Lung (tissue), 16 donors: ENCODE results near the gene TAX1BP1. TPM values are rescaled to one million over a fixed set of nuclear protein-coding genes. Genes with fewer than 3 reads are reported as not detected.

Experiments
- ATAC-seq: fragments of 200-7000 bp; cut with Tn5 transposase; one replicate; pipeline ENCODE4 v1.9.1; 2020; ENCODE audit warnings: moderate number of reproducible peaks; ENCODE audit not compliant: insufficient read depth, low FRiP score
- DNase-seq, 3 donors: peaks; one replicate each; pipeline ENCODE4 v3.0.0-alpha.2; 2013 to 2017
- H3K27ac ChIP-seq, 2 donors: one replicate each; pipeline ENCODE4 v1.5.1; 2013; ENCODE audit warnings: mild to moderate bottlenecking in 2 of 2, moderate library complexity in 2 of 2, control low read depth in 1 of 2, inconsistent platforms in 1 of 2, low read depth in 1 of 2, low read length in 1 of 2
- H3K27me3 ChIP-seq, 3 donors: one replicate each; pipeline ENCODE4 v1.5.1; 2013; ENCODE audit warnings: low read length in 2 of 3; ENCODE audit not compliant: control insufficient read depth in 3 of 3, insufficient read depth in 3 of 3
- H3K36me3 ChIP-seq, 4 donors: one replicate each; pipeline ENCODE4 v1.5.1; 2013; ENCODE audit warnings: low read length in 4 of 4, mild to moderate bottlenecking in 1 of 4, moderate library complexity in 1 of 4; ENCODE audit not compliant: control insufficient read depth in 4 of 4, insufficient read depth in 4 of 4
- H3K4me1 ChIP-seq, 5 donors: one replicate each; pipeline ENCODE4 v1.5.1; 2013; ENCODE audit warnings: low read length in 5 of 5, mild to moderate bottlenecking in 2 of 5, moderate library complexity in 1 of 5; ENCODE audit not compliant: control insufficient read depth in 5 of 5, insufficient read depth in 5 of 5
- H3K4me3 ChIP-seq: one replicate; pipeline ENCODE4 v1.5.1; 2013; ENCODE audit warnings: mild to moderate bottlenecking, control low read depth, moderate library complexity
- H3K9ac ChIP-seq, 2 donors: one replicate each; pipeline ENCODE4 v1.5.1; 2013; ENCODE audit warnings: low read length in 2 of 2, control low read depth in 1 of 2; ENCODE audit not compliant: insufficient read depth in 1 of 2
- H3K9me3 ChIP-seq, 4 donors: one replicate each; pipeline ENCODE4 v1.5.1; 2013; ENCODE audit warnings: low read length in 3 of 4, mild to moderate bottlenecking in 1 of 4, moderate library complexity in 1 of 4; ENCODE audit not compliant: control insufficient read depth in 4 of 4, insufficient read depth in 3 of 4
- CTCF ChIP-seq: IDR thresholded peaks from 2 replicates; pipeline ENCODE4 v1.5.1; 2012; ENCODE audit warnings: mild to moderate bottlenecking; ENCODE audit errors: control extremely low read depth, extremely low read depth
- WGBS, 2 donors: extraction: QIAGEN DNeasy Blood & Tissue Kit; methylation state at CpG; one replicate each; pipeline ENCODE4 v1.1.7; 2013; 5-methylcytosine and 5-hydroxymethylcytosine counted together
- long read RNA-seq, 5 donors: transcript quantifications; one replicate each; lab custom pipeline, GENCODE V29; 2026
- polyA plus RNA-seq, 2 donors: library from polyadenylated mRNA; stranded (reverse); fragments of 200-250 nt; gene quantifications; one replicate each; pipeline ENCODE4 v1.2.1, GENCODE V29; 2013
- total RNA-seq, 2 donors: library from RNA; depleted of rRNA in 1 of 2; stranded (reverse); fragments of >200 nt in 1 of 2; gene quantifications; one replicate each; pipeline ENCODE4 v1.2.1, GENCODE V29; 2014 to 2021
- donor health status: control.
- donor health status: control.
- donor health status: Bipolar disorder and iron deficiency.
- donor health status: healthy.
- donor health status: DM: yes; HTN: yes; CAD: no.

Gene TAX1BP1
- total RNA-seq, result 100 to 1,000 TPM in 1 of 2 donors, 10 to 100 TPM in 1; 92.1 to 137 TPM
- 10 to 100 TPM; 61.4 to 74.0 TPM for polyA plus RNA-seq
- long read RNA-seq, donor 1, transcript TAX1BP1-201 (17 exons, 2,478 nt), result major isoform, 12 of 65 reads
- long read RNA-seq, donor 1, partial matches to known transcripts, result 47 of 65 reads
- long read RNA-seq, donor 1, other reads (novel, unspliced or antisense), result 5 of 65 reads
- long read RNA-seq, donor 2, partial matches to known transcripts, result 0 of 4 reads
- long read RNA-seq, donor 2, other reads (novel, unspliced or antisense), result 0 of 4 reads
- long read RNA-seq, donor 3, transcript TAX1BP1-201 (17 exons, 2,478 nt), result major isoform, 7 of 33 reads
- long read RNA-seq, donor 3, partial matches to known transcripts, result 24 of 33 reads
- long read RNA-seq, donor 3, other reads (novel, unspliced or antisense), result 0 of 33 reads
- long read RNA-seq, donor 4, partial matches to known transcripts, result 17 of 19 reads
- long read RNA-seq, donor 4, other reads (novel, unspliced or antisense), result 0 of 19 reads
- long read RNA-seq, donor 5, transcript TAX1BP1-201 (17 exons, 2,478 nt), result major isoform, 10 of 78 reads
- long read RNA-seq, donor 5, partial matches to known transcripts, result 65 of 78 reads
- long read RNA-seq, donor 5, other reads (novel, unspliced or antisense), result 0 of 78 reads

GRCh38 chr7:27739909-27740448 lies at the start of gene TAX1BP1:
Gene TAX1BP1, plus strand, starts transcription at chr7:27740162. Its CDS starts 8,363 bp downstream, at chr7:27748525.
- no peak for TF ChIP-seq CTCF
- H3K4me1 ChIP-seq, result peaks cover 1 to 36% (median 11%) of the 10 kb centered on the region in 5 donors
- WGBS, 2 donors, result 0% methylated on average over 38 to 41 of the region's 41 CpGs

GRCh38 chr7:27690649-27691048 lies 49.3 kb upstream of the TAX1BP1 start:
- DNase-seq, result no peak
- no peaks in the 10 kb centered on the region for H3K4me1 ChIP-seq
- no peak for ATAC-seq
- no peaks in the 10 kb centered on the region for H3K9me3 ChIP-seq
- H3K27ac ChIP-seq, result no peak overlapping the region
- TF ChIP-seq CTCF, result no peak
- no peak overlapping the region for H3K4me3 ChIP-seq
- H3K27me3 ChIP-seq, result no peaks in the 10 kb centered on the region
- no peaks in the 10 kb centered on the region for H3K36me3 ChIP-seq
- no peak overlapping the region for H3K9ac ChIP-seq

More at GRCh38 chr7:27739909-27740448, at the start of gene TAX1BP1:
- DNase-seq, result peak; percentile 97 to 99 (median 98)
- peak; percentile 98 for ATAC-seq
- peak within 1 kb of the TSS; percentile 92 to 99 for H3K27ac ChIP-seq
- H3K9ac ChIP-seq, result peak within 1 kb of the TSS; percentile 98 to 99
- peak within 1 kb of the TSS; percentile 92 for H3K4me3 ChIP-seq
- no peaks in the 10 kb centered on the region for H3K9me3 ChIP-seq
- peaks cover 0 to 5% (median under 1%) of the 10 kb centered on the region in 4 donors for H3K36me3 ChIP-seq
- no peaks in the 10 kb centered on the region for H3K27me3 ChIP-seq

GRCh38 chr7:27693794-27694193 lies 46.2 kb upstream of the TAX1BP1 start:
- Histone ChIP-seq H3K9ac (no peak overlapping the region), H3K4me3 (no peak overlapping the region), H3K36me3 (no peaks in the 10 kb centered on the region), H3K4me1 (no peaks in the 10 kb centered on the region), H3K9me3 (no peaks in the 10 kb centered on the region), H3K27me3 (no peaks in the 10 kb centered on the region), H3K27ac (no peak overlapping the region)
- no peak for TF ChIP-seq CTCF
- DNase-seq, result peak in 1 of 3 donors; percentile 36
- ATAC-seq, result no peak
- 60 to 73% methylated on average over 3 of the region's 3 CpGs for WGBS, 2 donors
